ENCODE results near the gene CHSY1. TPM values are rescaled to one million over a fixed set of nuclear protein-coding genes. Genes with fewer than 3 reads are reported as not detected.

The CHSY1 gene
- polyA plus RNA-seq, 2 donors = 3.3 to 5.2 TPM

- Histone ChIP-seq H3K4me1 (ENCODE audit: control insufficient read depth in 2 of 2, insufficient read depth in 2 of 2, low read length in 1 of 2) (no peaks in the 10 kb centered on the region), H3K4me3 (ENCODE audit: low read depth in 1 of 2, low read length in 2 of 2) (no peak overlapping the region), H3K27me3 (ENCODE audit: control insufficient read depth in 1 of 2, insufficient read depth in 2 of 2, low read length in 2 of 2) (no peaks in the 10 kb centered on the region), H3K36me3 (ENCODE audit: control insufficient read depth in 2 of 2, insufficient read depth in 2 of 2, low read length in 1 of 2) (no peaks in the 10 kb centered on the region), H3K9me3 (ENCODE audit: control insufficient read depth in 2 of 2, insufficient read depth in 1 of 2, low read depth in 1 of 2, low read length in 1 of 2) (peaks cover 0 to 4% of the 10 kb centered on the region in 2 donors), H3K27ac (ENCODE audit: low read depth in 2 of 2, low read length in 1 of 2) (no peak overlapping the region)
- WGBS, 2 donors = 70 to 74% methylated on average over 15 of the region's 15 CpGs
These were observed 92.5 kb downstream of the CHSY1 start for GRCh38 chr15:101159096-101159935.

DNA sequence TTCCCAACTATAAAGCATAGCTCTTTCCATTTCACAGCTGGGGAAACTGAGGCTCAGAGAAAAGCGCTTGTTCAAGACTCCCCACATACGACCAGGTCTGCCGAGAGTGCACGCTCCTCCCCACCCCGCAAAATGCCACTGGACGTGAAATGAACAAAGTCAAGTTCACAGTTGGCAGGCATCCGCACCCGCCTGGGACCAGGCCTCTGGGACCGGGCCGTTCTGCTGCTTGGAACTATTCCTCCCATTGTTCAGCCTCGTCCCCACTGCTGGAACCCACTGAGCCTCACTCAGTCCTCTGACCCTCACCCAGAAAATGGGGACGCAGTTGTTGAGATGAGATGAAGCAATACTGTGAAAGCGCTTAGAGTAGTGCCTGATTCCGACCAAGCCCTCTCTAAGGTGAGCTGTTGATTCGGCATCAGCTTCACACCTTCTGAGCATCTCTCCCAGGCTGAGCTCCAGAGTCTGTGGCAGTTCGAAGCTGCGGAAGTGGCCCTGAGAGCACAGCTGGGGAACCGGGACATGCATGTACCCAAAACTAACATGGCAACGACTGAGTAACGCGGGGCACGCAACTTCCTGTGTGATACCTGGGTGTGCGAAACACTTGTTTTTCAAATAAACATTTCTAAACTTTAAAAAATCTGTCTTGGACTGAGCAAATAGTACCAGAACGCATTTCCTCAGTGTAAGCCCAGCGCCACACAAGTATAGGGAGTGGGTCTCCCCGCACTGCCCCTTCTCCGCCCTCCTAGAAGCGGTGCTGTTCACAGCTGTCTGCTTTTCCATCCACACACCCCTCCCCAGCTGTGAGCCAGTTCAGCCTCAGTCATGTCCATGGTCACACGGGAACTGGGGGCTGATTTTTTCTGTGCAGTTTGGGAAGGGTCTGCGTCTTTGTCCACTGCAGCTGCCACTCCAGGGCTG lies 93.4 kb downstream of the CHSY1 start:
- H3K4me1 ChIP-seq (ENCODE audit: control insufficient read depth in 2 of 2, insufficient read depth in 2 of 2, low read length in 1 of 2) = no peaks in the 10 kb centered on the region
- H3K9me3 ChIP-seq (ENCODE audit: control insufficient read depth in 2 of 2, insufficient read depth in 1 of 2, low read depth in 1 of 2, low read length in 1 of 2) = no peaks in the 10 kb centered on the region
- H3K4me3 ChIP-seq (ENCODE audit: low read depth in 1 of 2, low read length in 2 of 2) = no peak overlapping the region
- H3K36me3 ChIP-seq (ENCODE audit: control insufficient read depth in 2 of 2, insufficient read depth in 2 of 2, low read length in 1 of 2) = no peaks in the 10 kb centered on the region
- H3K27me3 ChIP-seq (ENCODE audit: control insufficient read depth in 1 of 2, insufficient read depth in 2 of 2, low read length in 2 of 2) = no peaks in the 10 kb centered on the region
- no peak overlapping the region for H3K27ac ChIP-seq (ENCODE audit: low read depth in 2 of 2, low read length in 1 of 2)
- WGBS, 2 donors = 90 to 91% methylated on average over 30 of the region's 30 CpGs

- Histone ChIP-seq H3K27me3 (ENCODE audit: control insufficient read depth in 1 of 2, insufficient read depth in 2 of 2, low read length in 2 of 2) (no peaks in the 10 kb centered on the region), H3K4me3 (ENCODE audit: low read depth in 1 of 2, low read length in 2 of 2) (no peak overlapping the region), H3K4me1 (ENCODE audit: control insufficient read depth in 2 of 2, insufficient read depth in 2 of 2, low read length in 1 of 2) (no peaks in the 10 kb centered on the region), H3K36me3 (ENCODE audit: control insufficient read depth in 2 of 2, insufficient read depth in 2 of 2, low read length in 1 of 2) (no peaks in the 10 kb centered on the region), H3K27ac (ENCODE audit: low read depth in 2 of 2, low read length in 1 of 2) (no peak overlapping the region), H3K9me3 (ENCODE audit: control insufficient read depth in 2 of 2, insufficient read depth in 1 of 2, low read depth in 1 of 2, low read length in 1 of 2) (no peaks in the 10 kb centered on the region)
- WGBS, 2 donors = 87 to 91% methylated on average over 6 of the region's 6 CpGs
These were observed 94.1 kb downstream of the CHSY1 start for GRCh38 chr15:101157721-101158120.

GRCh38 chr15:101156509-101157159 lies 95.2 kb downstream of the CHSY1 start:
- Histone ChIP-seq H3K27me3 (ENCODE audit: control insufficient read depth in 1 of 2, insufficient read depth in 2 of 2, low read length in 2 of 2) (no peaks in the 10 kb centered on the region), H3K9me3 (ENCODE audit: control insufficient read depth in 2 of 2, insufficient read depth in 1 of 2, low read depth in 1 of 2, low read length in 1 of 2) (no peaks in the 10 kb centered on the region), H3K4me3 (ENCODE audit: low read depth in 1 of 2, low read length in 2 of 2) (no peak overlapping the region), H3K36me3 (ENCODE audit: control insufficient read depth in 2 of 2, insufficient read depth in 2 of 2, low read length in 1 of 2) (no peaks in the 10 kb centered on the region), H3K27ac (ENCODE audit: low read depth in 2 of 2, low read length in 1 of 2) (no peak overlapping the region), H3K4me1 (ENCODE audit: control insufficient read depth in 2 of 2, insufficient read depth in 2 of 2, low read length in 1 of 2) (no peaks in the 10 kb centered on the region)
- WGBS, 2 donors = 85 to 87% methylated on average over 21 of the region's 21 CpGs

GRCh38 chr15:101156061-101156460 lies 95.8 kb downstream of the CHSY1 start:
- Histone ChIP-seq H3K27me3 (ENCODE audit: control insufficient read depth in 1 of 2, insufficient read depth in 2 of 2, low read length in 2 of 2) (no peaks in the 10 kb centered on the region), H3K4me3 (ENCODE audit: low read depth in 1 of 2, low read length in 2 of 2) (no peak overlapping the region), H3K36me3 (ENCODE audit: control insufficient read depth in 2 of 2, insufficient read depth in 2 of 2, low read length in 1 of 2) (no peaks in the 10 kb centered on the region), H3K4me1 (ENCODE audit: control insufficient read depth in 2 of 2, insufficient read depth in 2 of 2, low read length in 1 of 2) (no peaks in the 10 kb centered on the region), H3K27ac (ENCODE audit: low read depth in 2 of 2, low read length in 1 of 2) (no peak overlapping the region), H3K9me3 (ENCODE audit: control insufficient read depth in 2 of 2, insufficient read depth in 1 of 2, low read depth in 1 of 2, low read length in 1 of 2) (no peaks in the 10 kb centered on the region)
- 82 to 87% methylated on average over 6 of the region's 6 CpGs for WGBS, 2 donors

- Histone ChIP-seq H3K36me3 (ENCODE audit: control insufficient read depth in 2 of 2, insufficient read depth in 2 of 2, low read length in 1 of 2) (no peaks in the 10 kb centered on the region), H3K4me1 (ENCODE audit: control insufficient read depth in 2 of 2, insufficient read depth in 2 of 2, low read length in 1 of 2) (no peaks in the 10 kb centered on the region), H3K27ac (ENCODE audit: low read depth in 2 of 2, low read length in 1 of 2) (no peak overlapping the region), H3K27me3 (ENCODE audit: control insufficient read depth in 1 of 2, insufficient read depth in 2 of 2, low read length in 2 of 2) (no peaks in the 10 kb centered on the region), H3K4me3 (ENCODE audit: low read depth in 1 of 2, low read length in 2 of 2) (no peak overlapping the region), H3K9me3 (ENCODE audit: control insufficient read depth in 2 of 2, insufficient read depth in 1 of 2, low read depth in 1 of 2, low read length in 1 of 2) (no peaks in the 10 kb centered on the region)
- 87 to 91% methylated on average over 19 of the region's 19 CpGs for WGBS, 2 donors
These were observed 97.8 kb downstream of the CHSY1 start for GRCh38 chr15:101153801-101154656.

- Histone ChIP-seq H3K36me3 (ENCODE audit: control insufficient read depth in 2 of 2, insufficient read depth in 2 of 2, low read length in 1 of 2) (no peaks in the 10 kb centered on the region), H3K27ac (ENCODE audit: low read depth in 2 of 2, low read length in 1 of 2) (no peak overlapping the region), H3K4me3 (ENCODE audit: low read depth in 1 of 2, low read length in 2 of 2) (no peak overlapping the region), H3K4me1 (ENCODE audit: control insufficient read depth in 2 of 2, insufficient read depth in 2 of 2, low read length in 1 of 2) (no peaks in the 10 kb centered on the region), H3K27me3 (ENCODE audit: control insufficient read depth in 1 of 2, insufficient read depth in 2 of 2, low read length in 2 of 2) (no peaks in the 10 kb centered on the region), H3K9me3 (ENCODE audit: control insufficient read depth in 2 of 2, insufficient read depth in 1 of 2, low read depth in 1 of 2, low read length in 1 of 2) (no peaks in the 10 kb centered on the region)
- WGBS, 2 donors = 94 to 95% methylated on average over 10 of the region's 10 CpGs
These were observed 98.9 kb downstream of the CHSY1 start for GRCh38 chr15:101152914-101153313.

DNA sequence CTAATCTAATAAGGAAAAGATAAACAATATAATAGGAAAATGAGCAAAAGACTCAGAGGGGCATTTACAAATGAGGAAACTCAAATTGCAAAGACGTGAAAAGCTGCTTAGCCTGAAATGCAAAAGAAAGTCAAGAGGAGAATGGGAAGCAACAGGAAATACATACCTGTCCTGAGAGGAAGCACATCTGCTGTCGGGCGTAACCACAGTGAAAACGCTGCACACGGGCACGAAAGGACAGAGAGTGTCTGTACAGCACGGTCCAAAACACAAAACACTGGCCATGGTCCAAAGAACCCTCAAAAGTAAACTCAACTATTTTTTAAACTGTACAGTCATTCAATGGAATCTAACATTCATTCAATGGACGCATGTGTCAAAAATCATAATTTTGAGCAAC lies 100.6 kb downstream of the CHSY1 start:
- H3K4me3 ChIP-seq (ENCODE audit: low read depth in 1 of 2, low read length in 2 of 2) = no peak overlapping the region
- H3K9me3 ChIP-seq (ENCODE audit: control insufficient read depth in 2 of 2, insufficient read depth in 1 of 2, low read depth in 1 of 2, low read length in 1 of 2) = no peaks in the 10 kb centered on the region
- H3K27ac ChIP-seq (ENCODE audit: low read depth in 2 of 2, low read length in 1 of 2) = no peak overlapping the region
- H3K36me3 ChIP-seq (ENCODE audit: control insufficient read depth in 2 of 2, insufficient read depth in 2 of 2, low read length in 1 of 2) = no peaks in the 10 kb centered on the region
- H3K27me3 ChIP-seq (ENCODE audit: control insufficient read depth in 1 of 2, insufficient read depth in 2 of 2, low read length in 2 of 2) = no peaks in the 10 kb centered on the region
- no peaks in the 10 kb centered on the region for H3K4me1 ChIP-seq (ENCODE audit: control insufficient read depth in 2 of 2, insufficient read depth in 2 of 2, low read length in 1 of 2)
- WGBS, 2 donors = 51 to 54% methylated on average over 8 of the region's 8 CpGs

GRCh38 chr15:101150723-101151040 lies 101.2 kb downstream of the CHSY1 start:
- WGBS, 2 donors = 90 to 91% methylated on average over 7 of the region's 7 CpGs
- H3K36me3 ChIP-seq (ENCODE audit: control insufficient read depth in 2 of 2, insufficient read depth in 2 of 2, low read length in 1 of 2) = no peaks in the 10 kb centered on the region
- no peaks in the 10 kb centered on the region for H3K9me3 ChIP-seq (ENCODE audit: control insufficient read depth in 2 of 2, insufficient read depth in 1 of 2, low read depth in 1 of 2, low read length in 1 of 2)
- no peak overlapping the region for H3K4me3 ChIP-seq (ENCODE audit: low read depth in 1 of 2, low read length in 2 of 2)
- H3K27me3 ChIP-seq (ENCODE audit: control insufficient read depth in 1 of 2, insufficient read depth in 2 of 2, low read length in 2 of 2) = no peaks in the 10 kb centered on the region
- H3K27ac ChIP-seq (ENCODE audit: low read depth in 2 of 2, low read length in 1 of 2) = no peak overlapping the region
- H3K4me1 ChIP-seq (ENCODE audit: control insufficient read depth in 2 of 2, insufficient read depth in 2 of 2, low read length in 1 of 2) = no peaks in the 10 kb centered on the region
